ENCODE data around the gene EFHD2.
"Not testable (repeated sequence)": the region's sequence is repeated elsewhere in the genome, so short reads cannot be mapped to it uniquely, and the experiment has no call there.

- not testable (repeated sequence) for TF ChIP-seq EZH2phosphoT487 (IDR thresholded peaks at IDR 0.05; ENCODE audit: insufficient read depth, low read depth); EZH2 (IDR thresholded peaks at IDR 0.05; ENCODE audit: insufficient read depth, poor library complexity, severe bottlenecking)
Observed at GRCh38 chr1:15458388-15458787, 48.7 kb downstream of the EFHD2 start.
